ENCODE measurements around the gene HMGB4. TPM values are rescaled to one million over a fixed set of nuclear protein-coding genes. Genes with fewer than 3 reads are reported as not detected.
A peak's percentile ranks its signal among the peaks of the same experiment; 100 is the strongest.

Gene HMGB4
- total RNA-seq, 1 donor from 2014 or later, result 0.72 TPM

GRCh38 chr1:33848205-33848937, 15.5 kb upstream of the HMGB4 start:
- no peak for DNase-seq (ENCODE audit: low spot score)

- DNase-seq (ENCODE audit: low spot score), result no peak
Observed at GRCh38 chr1:33849211-33849610, 14.7 kb upstream of the HMGB4 start.

- no peak for DNase-seq (ENCODE audit: low spot score)
Observed at GRCh38 chr1:33850481-33850880, 13.4 kb upstream of the HMGB4 start.

- no peak for DNase-seq (ENCODE audit: low spot score)
Observed at GRCh38 chr1:33852711-33853110, 11.2 kb upstream of the HMGB4 start.

- DNase-seq (ENCODE audit: low spot score), result no peak
Observed at GRCh38 chr1:33853431-33853830, 10.4 kb upstream of the HMGB4 start.

GRCh38 chr1:33854091-33854490, 9.8 kb upstream of the HMGB4 start:
- DNase-seq (ENCODE audit: low spot score), result no peak

- no peak for DNase-seq (ENCODE audit: low spot score)
Observed at GRCh38 chr1:33860671-33861070, 3.2 kb upstream of the HMGB4 start.

GRCh38 chr1:33864460-33865389, 846 bp downstream of the HMGB4 start:
- no peak for DNase-seq (ENCODE audit: low spot score)

- DNase-seq (ENCODE audit: low spot score), result peak; percentile 3
Observed at GRCh38 chr1:33866281-33866680, 2.4 kb downstream of the HMGB4 start.

GRCh38 chr1:33867684-33868083, 3.8 kb downstream of the HMGB4 start:
- no peak for DNase-seq (ENCODE audit: low spot score)

- no peak for DNase-seq (ENCODE audit: low spot score)
Observed at GRCh38 chr1:33872275-33872674, 8.4 kb downstream of the HMGB4 start.

- no peak for DNase-seq (ENCODE audit: low spot score)
Observed at GRCh38 chr1:33872683-33873082, 8.8 kb downstream of the HMGB4 start.

- DNase-seq (ENCODE audit: low spot score), result no peak
Observed at GRCh38 chr1:33874636-33875035, 10.8 kb downstream of the HMGB4 start.

- DNase-seq (ENCODE audit: low spot score), result no peak
Observed at GRCh38 chr1:33875862-33876261, 12.0 kb downstream of the HMGB4 start.

GRCh38 chr1:33876970-33877650, 13.2 kb downstream of the HMGB4 start:
- peak; percentile 4 for DNase-seq (ENCODE audit: low spot score)

- no peak for DNase-seq (ENCODE audit: low spot score)
Observed at GRCh38 chr1:33878392-33878791, 14.5 kb downstream of the HMGB4 start.

- DNase-seq (ENCODE audit: low spot score), result peak; percentile 57
Observed at GRCh38 chr1:33880305-33880704, 16.4 kb downstream of the HMGB4 start.

- DNase-seq (ENCODE audit: low spot score), result no peak
Observed at GRCh38 chr1:33886496-33886895, 22.6 kb downstream of the HMGB4 start.

- DNase-seq (ENCODE audit: low spot score), result peak; percentile 75
Observed at GRCh38 chr1:33893147-33893830, 29.4 kb downstream of the HMGB4 start.

- no peak for DNase-seq (ENCODE audit: low spot score)
Observed at GRCh38 chr1:33895396-33895795, 31.5 kb downstream of the HMGB4 start.

- no peak for DNase-seq (ENCODE audit: low spot score)
Observed at GRCh38 chr1:33895976-33896375, 32.1 kb downstream of the HMGB4 start.

Measured in umbilical cord (tissue), 2 donors.